DMS53 (cell line): ENCODE results near the gene FA2H.
"Not testable (repeated sequence)": the region's sequence is repeated elsewhere in the genome, so short reads cannot be mapped to it uniquely, and the experiment has no call there.

ENCODE experiments used
- DNase-seq: peaks from one replicate; lab custom pipeline; 2025; lab: John Stamatoyannopoulos, UW

The FA2H gene

DNA sequence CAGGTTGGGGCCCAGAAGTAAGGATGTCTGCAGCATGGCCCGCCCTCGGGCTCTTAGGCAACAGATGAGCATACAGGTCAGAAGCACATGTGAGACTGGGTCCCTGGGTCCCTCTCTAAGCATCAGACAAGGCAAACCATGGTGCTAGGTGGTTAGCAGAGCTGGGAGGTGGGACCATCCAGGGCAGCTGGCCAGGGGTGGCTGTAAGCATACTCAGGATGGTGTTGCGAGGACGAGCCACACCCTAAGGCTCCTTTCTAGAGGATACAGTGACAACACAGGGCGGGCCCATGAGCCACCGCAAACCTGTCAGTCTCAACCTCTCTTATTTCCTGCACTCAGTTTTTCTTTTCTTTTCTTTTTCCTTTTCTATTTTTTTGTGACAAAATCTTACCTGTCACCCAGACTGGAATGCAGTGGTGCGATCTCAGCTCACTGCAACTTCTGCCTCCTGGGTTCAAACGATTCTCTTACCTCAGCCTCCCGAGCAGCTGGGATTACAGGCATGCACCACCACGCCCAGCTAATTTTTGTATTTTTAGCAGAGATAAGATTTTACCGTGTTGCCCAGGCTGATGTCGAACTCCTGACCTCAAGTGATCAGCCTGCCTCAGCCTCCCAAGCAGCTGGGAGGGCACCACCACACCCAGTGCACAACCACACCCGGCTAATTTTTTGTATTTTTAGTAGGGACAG is 3.6 kb downstream of the FA2H start:
- DNase-seq = no peak

DNA sequence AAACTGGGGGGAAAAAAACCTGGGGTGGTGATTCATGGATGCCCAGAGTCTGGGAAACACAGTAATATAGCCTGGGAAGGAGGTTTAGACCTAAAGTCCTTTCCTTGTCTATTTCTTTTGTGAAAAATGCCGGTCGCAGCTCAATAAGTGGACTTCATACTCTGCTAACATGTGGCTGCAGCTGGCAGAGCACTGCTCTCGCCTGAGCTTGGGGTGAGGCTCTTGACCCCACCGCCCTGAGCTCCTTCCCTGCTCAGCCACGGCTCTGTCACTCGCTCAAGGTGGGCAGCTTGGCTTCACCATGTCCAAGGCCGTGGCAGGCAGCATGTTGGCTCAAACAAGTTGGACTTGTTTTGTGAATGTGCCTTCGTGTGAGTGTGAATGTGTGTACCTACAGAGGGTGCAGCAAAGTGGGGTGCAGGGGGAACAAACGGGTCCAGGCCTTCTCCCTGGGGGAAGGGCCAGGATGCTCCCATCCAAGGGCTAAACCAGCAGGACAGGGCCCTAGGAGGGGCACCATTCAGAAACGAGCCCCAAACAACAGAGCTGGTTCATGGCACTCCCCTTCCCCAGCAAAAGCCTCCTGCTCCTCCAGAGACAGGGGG is 4.9 kb downstream of the FA2H start:
- DNase-seq = no peak

DNA sequence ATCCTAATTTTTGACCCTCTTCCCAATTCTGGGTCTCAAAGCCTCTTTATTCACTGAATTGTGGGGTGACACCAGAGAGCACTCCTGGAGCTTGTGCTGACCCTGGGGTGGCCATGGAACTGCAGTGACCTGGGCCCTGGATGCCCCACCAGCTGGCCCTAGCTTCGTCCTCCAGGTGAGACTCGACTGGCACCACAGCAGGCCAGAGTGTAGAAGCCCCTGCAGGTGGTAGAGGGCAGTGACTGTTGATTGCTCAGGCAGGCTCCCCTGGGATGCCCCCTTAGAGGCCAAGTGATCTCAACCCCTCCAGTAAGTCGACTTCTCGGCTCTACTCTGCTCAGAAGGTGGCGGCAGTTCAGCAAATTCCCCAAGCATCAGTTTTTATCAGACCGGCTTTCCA is 6.4 kb downstream of the FA2H start:
- DNase-seq = no peak

DNA sequence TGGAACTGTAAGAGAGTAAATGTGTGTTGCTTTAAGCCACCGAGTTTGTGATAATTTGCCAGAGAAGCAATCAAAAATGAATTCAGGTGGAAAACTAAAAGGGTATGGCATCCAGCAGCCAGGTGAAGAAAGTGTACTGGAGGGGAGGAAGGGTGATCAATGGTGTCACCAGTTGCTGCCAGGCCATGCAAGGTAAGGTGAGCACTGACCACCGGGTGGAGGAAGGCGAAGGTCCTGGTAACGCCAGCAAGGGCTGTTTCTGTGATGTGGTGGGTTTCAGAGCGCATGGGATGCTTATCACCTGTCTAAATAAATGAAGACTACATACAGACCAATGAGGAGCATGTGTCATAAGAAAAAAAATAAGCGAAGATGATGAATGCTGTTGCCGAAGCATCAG is 6.9 kb downstream of the FA2H start:
- DNase-seq = no peak

DNA sequence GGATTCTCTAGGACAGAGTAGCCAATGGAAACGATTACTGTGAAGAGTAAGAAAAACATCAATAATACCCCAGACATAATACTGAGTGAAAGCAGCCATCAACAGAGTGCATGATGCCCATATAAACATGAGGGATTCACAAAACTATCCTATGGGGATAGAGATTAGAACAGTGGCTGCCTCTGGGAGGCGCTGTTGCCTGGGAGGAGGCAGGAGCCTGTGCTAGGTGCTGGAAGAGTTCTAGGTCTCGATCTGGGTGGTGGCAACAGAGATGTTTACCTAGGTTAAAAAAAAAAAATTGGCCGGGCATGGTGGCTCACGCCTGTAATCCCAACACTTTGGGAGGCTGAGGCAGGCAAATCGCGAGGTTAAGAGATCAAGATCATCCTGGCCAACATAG is 7.9 kb downstream of the FA2H start:
- no peak for DNase-seq

DNA sequence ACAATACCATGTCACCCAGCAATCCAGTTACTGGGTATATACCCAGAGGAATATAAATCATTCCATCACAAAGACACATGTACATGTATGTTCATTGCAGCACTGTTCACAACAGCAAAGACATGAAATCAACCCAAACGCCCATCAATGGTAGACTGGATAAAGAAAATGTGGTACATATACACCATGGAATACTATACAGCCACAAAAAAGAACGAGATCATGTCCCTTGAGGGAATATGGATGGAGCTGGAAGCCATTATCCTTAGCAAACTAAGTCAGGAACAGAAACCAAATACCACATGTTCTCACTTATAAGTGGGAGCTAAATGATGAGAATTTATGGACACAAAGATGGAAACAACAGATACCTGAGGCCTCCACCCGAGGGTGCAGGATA is 10.4 kb downstream of the FA2H start:
- DNase-seq = not testable (repeated sequence)

DNA sequence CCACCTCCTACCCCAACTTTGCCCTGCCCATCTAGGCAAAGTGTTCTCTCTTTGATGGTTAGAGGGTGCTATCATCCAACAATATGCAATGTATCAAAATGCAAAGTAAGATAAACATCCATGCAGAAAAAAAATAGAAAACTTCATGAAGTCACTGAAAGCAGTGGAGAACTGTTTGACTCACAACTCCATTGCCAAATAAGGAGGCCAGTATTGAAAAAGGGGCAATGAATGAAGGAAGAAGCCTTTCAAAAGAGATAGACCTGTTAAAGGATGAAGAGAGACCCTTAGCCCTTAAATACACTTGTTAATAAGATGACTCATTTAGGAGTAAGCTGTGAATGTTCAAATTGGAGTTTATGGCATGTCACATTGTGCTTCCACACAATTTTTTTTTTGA is 13.0 kb downstream of the FA2H start:
- no peak for DNase-seq

DNA sequence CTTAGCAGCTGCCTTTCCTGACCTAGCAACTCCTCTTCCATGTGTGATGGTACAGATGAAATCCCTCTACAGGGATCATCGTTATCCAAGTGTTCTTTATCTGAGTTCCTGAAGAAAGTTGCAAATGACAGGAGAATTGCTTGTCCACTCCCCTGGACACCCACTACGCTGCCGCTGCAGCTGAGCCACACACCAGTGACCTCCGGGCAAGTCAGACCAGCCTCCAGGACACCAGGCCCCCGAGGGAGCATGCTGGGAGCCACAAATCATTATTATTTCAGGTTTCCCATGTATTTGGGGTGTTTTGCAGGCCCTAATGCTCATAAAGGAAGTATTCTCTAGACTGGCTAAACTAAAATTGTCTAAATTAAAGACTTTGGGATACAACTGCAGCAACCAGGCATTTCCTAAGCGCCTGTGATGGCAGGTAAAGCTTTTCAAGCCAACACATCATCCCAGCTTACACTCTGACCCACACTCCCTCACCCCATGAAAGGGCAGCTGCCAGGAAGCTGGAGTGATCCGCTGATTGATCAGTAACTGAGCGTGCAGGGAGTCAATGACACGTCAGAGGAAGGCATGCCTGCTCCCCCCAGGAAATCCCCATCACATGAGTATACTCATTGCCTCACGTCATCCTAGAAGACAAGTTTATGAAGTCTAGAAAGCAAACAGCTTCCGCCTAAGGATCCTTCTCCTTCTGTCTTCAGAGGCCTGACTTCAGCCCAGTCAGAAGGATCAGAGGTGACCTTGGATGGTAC is 14.4 kb downstream of the FA2H start:
- DNase-seq = no peak

DNA sequence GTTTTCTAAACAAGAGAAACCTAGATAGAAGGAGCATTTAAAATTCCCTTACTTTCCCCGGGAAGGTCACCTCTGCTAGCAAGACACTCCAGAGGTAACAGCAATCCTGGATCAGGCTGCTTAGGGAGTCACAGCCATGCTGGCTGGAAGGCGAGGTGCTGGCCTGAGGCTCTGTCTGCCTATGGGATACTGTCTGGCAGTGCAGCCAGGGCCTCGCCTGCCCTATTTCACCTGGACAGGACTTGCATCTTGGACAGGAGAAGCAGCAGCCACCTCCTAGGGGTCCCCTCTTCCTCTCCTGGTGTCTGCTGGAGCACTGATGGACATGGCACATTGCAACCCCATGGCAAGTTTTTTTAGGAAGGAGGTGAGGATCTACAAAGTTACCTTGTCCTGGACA is 15.1 kb downstream of the FA2H start:
- DNase-seq = no peak

DNA sequence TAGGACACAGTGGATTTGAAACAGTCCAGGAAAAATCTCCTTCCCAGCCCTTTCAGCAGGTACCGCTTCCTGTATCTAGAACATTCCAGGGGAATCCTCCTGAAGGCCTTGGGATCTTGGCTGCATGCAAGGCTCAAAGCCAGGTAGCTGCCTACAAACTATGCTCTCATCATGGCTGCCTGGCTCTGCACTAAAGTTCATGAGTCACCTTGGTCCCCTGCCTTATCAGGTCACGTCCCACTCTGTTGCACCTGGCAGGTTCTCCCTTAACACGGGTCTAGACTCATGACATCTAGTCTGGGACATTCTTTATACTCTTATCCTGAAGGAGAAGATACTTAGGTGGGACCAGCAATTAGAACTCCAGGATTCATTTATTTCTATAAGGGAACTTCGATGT is 15.8 kb downstream of the FA2H start:
- no peak for DNase-seq

DNA sequence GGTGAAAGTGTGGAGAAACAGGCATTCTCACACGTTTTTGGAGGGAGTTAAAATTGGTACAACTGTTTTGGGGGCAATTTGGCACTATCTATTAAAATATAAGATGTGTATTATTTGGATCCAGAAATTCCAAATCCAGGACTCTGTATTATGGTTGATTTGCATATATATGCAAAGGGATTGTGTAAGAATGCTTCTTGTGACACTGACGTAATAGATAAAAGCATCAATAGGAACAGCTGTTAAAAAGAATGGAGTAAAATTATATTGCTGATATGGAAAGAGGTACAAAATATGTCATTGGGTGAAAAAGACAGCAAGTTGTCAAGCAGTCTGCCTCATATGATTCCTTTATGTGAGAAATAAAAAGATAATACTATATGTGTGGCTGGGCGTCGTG is 17.3 kb downstream of the FA2H start:
- DNase-seq = no peak

DNA sequence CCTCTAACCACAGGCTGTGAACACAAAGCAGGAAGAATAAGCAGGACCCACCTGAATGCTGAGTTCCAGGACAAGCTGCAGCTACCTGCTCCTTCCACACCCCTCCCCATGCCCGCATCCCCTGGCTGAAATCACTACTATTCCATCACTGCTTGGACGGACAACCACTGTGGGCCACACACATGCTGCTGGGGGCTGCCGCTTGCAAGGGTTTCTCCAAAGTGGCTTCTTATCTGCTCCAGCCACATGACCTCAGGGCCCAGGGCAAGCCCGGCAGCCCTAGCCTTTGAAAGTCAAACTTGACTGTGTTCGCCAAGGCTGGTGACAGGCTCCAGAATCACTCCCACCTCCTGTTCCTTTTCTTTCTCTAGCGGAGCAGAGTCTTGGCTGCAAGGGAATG is 18.4 kb downstream of the FA2H start:
- DNase-seq = no peak

DNA sequence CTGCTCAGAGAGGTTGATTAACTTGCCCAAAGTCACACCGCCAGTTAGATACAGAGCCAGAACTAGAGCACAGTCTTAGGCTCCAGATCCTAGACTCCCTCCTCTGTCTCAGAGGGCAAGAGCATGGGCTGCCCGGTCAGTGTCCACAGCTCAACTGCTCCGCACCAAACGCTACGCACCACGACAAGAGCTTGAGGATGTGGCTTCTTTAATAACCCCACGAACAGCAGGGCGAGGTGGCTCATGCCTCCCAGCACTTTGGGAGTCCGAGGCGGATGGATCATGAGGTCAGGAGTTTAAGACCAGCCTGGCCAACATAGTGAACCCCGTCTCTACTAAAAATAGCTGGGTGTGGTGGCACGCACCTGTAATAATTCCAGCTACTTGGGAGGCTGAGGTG is 21.4 kb downstream of the FA2H start:
- no peak for DNase-seq

DNA sequence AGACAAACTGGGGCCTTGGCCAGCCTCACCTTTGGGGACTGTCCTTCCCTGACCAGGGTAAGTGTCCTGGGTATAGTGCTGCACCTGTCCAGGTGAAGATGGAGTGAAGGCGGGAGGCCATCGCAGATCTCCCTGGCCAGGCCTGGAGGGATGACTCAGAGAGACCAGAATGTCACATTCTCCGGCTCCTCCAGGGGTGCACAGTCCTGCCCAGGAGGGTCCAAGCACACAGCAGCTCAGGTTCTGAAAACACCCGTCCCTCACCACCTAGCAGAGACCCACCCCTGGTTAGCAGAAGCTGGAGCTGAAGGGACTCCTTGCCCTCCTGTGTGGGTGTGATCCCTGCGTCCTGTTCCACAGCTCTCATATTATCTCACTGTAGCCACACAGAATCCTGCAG is 21.9 kb downstream of the FA2H start:
- no peak for DNase-seq

DNA sequence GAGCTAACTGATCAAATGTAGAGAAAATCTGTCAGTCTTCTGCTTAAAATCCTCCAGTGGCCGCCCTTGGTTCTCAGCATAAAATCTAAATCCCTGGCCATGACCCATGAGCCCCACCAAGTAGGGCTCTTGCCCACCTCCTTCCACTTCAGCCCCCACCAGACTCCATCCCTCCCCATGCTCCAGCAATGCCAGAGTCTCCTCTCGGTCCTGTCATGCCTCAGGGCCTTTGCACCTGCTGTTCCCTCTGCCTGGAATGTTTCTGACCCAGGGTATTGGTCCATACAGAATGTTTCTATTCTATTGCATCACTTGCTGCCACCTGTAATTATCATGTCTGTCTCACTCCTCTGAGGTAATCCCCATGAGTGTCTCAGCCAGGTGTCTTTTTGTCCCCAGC is 22.4 kb downstream of the FA2H start:
- DNase-seq = no peak

DNA sequence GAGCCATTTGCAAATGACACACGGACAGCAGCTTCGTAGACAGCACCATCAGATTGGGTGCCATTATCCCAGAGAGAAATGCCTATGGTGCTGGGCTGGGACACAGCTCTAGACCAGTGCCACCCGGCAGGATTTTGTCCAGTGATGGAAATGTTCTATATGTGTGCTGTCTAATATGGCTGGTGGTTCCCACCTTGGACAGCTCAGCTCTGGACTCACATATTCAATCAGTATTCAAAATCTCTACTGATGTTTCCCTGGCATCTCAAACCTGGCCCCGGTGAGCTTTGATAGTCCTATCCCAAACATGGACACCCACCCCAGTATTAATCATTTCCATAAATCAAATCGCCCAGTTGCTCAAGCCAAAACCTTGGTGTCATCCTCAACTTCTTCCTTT is 23.0 kb downstream of the FA2H start:
- no peak for DNase-seq

DNA sequence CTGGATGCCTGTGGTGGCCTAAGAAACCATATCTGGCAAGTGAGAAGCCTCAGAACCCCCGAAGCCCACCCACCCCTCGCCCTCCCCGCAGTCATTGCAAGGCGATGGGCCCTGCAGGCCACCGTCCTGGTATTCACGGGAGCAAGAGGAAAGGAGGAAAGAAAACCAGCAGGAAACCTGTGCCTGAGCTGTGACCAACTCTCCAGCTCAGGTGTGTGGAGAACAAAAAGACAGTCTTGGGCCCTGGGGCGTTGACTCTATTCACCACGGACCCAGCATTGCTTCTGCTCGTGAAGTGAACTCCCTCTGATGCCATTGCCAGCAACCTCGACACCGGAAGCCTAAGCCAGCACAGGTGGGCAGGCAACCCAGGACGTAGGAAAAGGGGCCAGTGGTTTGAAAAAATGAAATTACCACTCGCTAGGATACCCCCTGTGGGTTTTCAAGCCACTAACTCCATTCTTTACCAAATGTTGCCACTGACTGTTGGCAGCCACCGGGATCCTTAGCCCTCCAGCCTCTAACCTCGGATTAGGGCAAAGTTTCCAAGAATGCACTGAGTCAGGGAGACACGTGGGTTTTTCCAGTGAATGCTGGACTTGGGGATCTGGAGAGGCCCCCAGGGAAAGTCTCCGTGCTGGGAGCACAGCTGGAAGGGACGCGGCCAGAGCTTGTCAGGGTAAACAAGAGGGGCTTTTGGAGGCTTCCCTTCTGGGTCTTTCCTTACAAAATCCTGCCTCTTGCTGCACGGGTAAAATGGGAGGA is 25.1 kb downstream of the FA2H start:
- no peak for DNase-seq

DNA sequence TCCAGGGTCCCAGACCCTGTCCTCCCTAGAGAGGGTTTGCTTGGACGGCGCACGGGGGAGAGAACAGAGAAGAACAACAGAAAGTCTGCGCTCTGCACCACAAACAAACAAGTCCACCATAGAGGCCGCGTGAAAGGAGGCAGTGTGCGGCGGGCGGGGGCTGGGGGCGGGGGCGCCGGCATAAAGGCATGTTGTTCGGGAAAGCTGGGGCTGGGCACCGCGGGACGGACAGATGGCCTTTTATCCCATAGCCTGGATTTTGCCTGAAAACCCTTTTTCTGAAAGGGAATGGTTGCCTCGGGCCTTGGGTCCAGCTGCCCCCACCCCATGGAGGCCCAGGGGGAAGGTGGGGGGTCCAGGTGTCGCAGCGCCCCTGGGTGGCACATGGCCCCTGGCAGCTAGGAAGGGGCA is 26.0 kb downstream of the FA2H start:
- no peak for DNase-seq

DNA sequence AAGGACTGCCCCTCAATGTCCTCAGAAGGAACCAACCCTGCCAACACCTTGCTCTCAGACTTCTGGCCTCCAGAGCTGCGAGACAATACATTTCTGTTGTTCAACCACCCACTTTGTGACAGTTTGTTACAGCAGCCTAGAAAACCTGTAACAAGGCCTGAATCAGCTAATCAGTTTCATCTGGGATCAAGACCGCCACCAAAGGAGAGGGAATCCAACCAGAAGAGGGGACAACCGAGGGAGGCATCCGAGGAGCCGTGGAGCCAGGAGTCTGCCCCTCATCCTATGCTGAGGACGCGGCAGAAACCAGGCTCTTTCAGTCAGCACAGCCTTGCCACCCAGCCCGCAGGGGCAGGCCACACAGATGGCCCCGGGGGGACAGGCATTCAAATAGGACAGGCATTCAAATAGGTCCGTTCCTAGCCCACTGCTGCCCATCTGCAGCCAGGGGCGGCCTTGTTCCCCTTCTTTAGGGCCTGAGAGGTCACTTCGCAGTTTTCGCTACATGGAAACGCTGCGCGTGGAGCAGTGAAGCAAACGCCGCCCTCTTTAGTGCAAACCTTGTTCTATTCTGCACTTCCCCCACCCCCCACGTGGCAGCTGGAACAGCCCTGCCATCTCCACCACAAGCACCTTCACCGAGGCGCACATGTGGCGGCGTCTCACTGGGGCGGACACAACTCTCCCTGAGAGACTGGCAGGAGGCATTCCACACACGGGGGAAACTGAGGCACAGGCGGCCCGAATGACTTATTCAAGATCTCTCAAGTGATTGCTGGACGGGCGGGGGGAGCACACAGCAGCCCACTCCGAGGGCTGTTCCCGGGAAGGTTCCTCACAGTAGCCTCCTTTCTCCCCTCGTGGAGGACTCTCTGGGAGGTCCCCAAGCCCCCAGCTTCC is 26.7 kb downstream of the FA2H start:
- no peak for DNase-seq

DNA sequence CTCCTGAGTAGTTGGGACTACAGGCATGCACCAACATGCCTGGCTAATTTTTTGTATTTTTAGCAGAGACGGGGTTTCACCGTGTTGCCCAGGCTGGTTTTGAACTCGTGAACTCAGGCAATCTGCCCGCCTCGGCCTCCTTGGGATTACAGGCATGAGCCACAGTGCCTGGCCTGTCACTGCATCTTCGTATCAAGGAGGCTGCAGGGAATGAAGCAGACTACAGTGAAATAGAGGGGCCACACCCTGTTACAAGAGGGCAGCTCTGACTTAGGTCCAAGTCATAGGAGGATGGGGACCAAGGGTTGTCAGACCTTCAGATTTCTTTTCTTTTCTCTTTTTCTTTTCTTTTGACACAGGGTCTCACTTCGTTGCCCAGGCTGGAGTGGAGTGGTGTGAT is 28.7 kb downstream of the FA2H start:
- no peak for DNase-seq

DNA sequence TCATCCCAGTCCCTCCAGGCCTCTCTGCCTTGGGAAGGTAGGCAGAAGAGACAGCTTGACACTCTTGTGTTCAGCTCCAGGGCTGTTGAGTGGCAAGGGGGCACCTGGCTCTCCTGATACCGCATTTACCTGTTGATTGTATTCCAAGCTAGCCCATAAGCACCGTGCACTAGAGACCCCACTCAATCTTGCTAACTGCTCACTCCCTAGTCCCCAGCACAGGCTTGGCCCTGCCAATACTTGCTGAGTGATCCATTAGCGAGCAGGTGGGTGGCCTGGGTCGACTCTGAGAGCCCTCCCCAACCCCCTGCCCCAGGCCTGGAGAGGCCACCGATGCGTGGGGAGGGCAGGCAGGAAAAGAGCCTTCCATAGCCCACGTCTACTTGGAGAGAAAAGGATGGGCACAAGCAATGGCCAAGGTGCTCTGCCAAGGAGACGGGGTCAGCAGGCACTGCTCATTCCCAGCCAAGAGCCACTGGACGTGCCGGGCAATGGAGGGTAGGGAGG is 29.5 kb downstream of the FA2H start:
- DNase-seq = no peak

DNA sequence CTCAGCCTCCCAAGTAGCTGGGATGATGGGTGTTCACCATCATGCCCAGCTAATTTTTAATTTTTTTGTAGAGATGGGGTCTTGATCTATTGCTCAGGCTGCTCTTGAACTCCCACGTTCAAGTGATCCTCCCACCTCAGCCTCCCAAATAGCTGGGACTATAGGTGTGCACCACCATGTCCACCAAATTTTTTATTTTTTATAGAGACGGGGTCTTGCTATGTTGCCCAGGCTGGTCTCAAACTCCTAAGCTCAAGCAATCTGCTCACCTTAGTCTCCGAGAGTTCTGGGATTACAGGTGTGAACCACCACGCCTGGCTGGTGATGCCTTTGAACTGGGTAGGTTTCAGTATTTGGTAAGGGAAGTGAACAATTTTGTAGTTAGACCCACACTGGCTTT is 30.1 kb downstream of the FA2H start:
- DNase-seq = no peak
